GM19397 (cell line): ENCODE results near the gene FAM236D.
A peak's percentile ranks its signal among the peaks of the same experiment; 100 is the strongest.
"Not testable (repeated sequence)": the region's sequence is repeated elsewhere in the genome, so short reads cannot be mapped to it uniquely, and the experiment has no call there.

Experiments
- ATAC-seq: cut with Tn5 transposase; IDR thresholded peaks from one replicate; pipeline ENCODE4 v1.9.1; 2021; ENCODE audit warnings: mild to moderate bottlenecking, moderate library complexity; ENCODE audit not compliant: unreplicated experiment

Gene FAM236D

GRCh38 chrX:72808110-72808509 lies at the start of gene FAM236D:
Gene FAM236D (minus strand): TSS chrX:72808210. CDS start chrX:72808110, 100 bp downstream.
- not testable (repeated sequence) for ATAC-seq

- not testable (repeated sequence) for ATAC-seq
Observed at GRCh38 chrX:72837532-72837931, 29.5 kb upstream of the FAM236D start.

- not testable (repeated sequence) for ATAC-seq
Observed at GRCh38 chrX:72830701-72831100, 22.7 kb upstream of the FAM236D start.

GRCh38 chrX:72790390-72790789 lies 17.6 kb downstream of the FAM236D start:
- ATAC-seq, result not testable (repeated sequence)

- ATAC-seq, result not testable (repeated sequence)
Observed at GRCh38 chrX:72788142-72788541, 19.9 kb downstream of the FAM236D start.

- ATAC-seq, result not testable (repeated sequence)
Observed at GRCh38 chrX:72783964-72784363, 24.0 kb downstream of the FAM236D start.

- not testable (repeated sequence) for ATAC-seq
Observed at GRCh38 chrX:72783365-72783936, 24.6 kb downstream of the FAM236D start.

- not testable (repeated sequence) for ATAC-seq
Observed at GRCh38 chrX:72782560-72782959, 25.4 kb downstream of the FAM236D start, which contains the start of gene FAM236B. Gene FAM236B (minus strand): TSS chrX:72782660. CDS start chrX:72782560, 100 bp downstream.

- not testable (repeated sequence) for ATAC-seq
Observed at GRCh38 chrX:72778146-72778545, 29.9 kb downstream of the FAM236D start.

GRCh38 chrX:72777467-72777790 lies 30.6 kb downstream of the FAM236D start:
- peak; percentile 88 for ATAC-seq

GRCh38 chrX:72776653-72777466 lies 31.1 kb downstream of the FAM236D start, which contains the start of gene DMRTC1B:
Gene DMRTC1B (plus strand): TSS chrX:72776890. CDS start chrX:72845136, 68,246 bp downstream.
- peak; percentile 80 for ATAC-seq

GRCh38 chrX:72760454-72760853 lies 47.6 kb downstream of the FAM236D start:
- ATAC-seq, result not testable (repeated sequence)
